ENCODE results near the gene PREPL. TPM values are rescaled to one million over a fixed set of nuclear protein-coding genes. Genes with fewer than 3 reads are reported as not detected.

The PREPL gene
- total and polyA plus RNA-seq, 2 of the 13 experiments (the other 11 are each of a cell fraction or from before 2014, with no cell fraction given) = 19.7 to 34.3 TPM

DNA sequence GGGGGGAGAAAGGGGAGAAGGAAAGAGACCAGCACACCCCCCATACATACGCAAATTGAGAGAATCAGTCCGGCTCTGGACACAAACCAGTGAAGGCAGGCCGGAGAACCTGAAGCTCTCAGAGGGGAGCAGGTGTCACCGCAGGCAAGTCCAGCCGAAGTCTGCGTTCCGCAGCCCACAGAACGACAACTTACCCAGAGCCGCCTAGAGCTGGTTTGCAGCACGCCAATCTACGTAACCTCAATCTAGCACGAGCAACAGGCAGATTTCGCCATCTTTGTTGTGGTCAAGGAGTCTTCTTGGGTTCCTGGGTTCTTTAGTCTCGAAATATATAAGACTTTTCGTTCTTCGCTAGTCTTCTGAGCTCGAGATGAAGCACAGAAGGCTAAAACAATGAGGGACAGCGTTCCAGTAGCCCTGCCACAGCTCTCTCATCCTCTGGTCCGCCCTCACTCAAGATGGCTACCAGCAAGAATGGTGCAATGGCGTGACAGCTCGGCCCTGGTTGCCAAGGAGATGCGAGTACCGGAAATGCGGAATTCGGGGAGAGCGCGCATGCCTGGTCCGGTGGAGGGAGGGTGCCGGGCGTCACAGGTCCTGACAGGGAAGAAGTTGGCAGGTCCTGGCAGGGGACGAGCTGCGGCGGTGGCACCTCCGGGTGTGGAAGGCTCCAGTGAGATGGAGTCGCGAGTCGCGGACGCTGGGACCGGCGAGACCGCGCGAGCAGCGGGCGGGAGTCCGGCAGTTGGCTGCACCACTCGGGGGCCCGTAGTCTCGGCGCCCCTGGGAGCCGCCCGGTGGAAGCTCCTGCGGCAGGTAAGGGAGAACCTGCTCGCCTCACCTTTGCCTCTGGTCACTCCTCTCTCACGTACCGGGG lies at the start of gene PREPL, which contains the start of gene CAMKMT (continued):
- TF ChIP-seq, protein P1, sequence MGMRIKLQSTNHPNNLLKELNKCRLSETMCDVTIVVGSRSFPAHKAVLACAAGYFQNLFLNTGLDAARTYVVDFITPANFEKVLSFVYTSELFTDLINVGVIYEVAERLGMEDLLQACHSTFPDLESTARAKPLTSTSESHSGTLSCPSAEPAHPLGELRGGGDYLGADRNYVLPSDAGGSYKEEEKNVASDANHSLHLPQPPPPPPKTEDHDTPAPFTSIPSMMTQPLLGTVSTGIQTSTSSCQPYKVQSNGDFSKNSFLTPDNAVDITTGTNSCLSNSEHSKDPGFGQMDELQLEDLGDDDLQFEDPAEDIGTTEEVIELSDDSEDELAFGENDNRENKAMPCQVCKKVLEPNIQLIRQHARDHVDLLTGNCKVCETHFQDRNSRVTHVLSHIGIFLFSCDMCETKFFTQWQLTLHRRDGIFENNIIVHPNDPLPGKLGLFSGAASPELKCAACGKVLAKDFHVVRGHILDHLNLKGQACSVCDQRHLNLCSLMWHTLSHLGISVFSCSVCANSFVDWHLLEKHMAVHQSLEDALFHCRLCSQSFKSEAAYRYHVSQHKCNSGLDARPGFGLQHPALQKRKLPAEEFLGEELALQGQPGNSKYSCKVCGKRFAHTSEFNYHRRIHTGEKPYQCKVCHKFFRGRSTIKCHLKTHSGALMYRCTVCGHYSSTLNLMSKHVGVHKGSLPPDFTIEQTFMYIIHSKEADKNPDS (CRISPR knock-in tag; IDR thresholded peaks at IDR 0.05) = 0 out of 2 replicates have a peak, but pooled peaks have one; percentile 63
- TF ChIP-seq MED13 (CRISPR knock-in tag; IDR thresholded peaks at IDR 0.05) (peak; percentile 68; the same call in 1 of the 2 replicates), HMG20A (CRISPR knock-in tag; IDR thresholded peaks at IDR 0.05; ENCODE audit: borderline replicate concordance) (no peak), PRMT3 (CRISPR knock-in tag; IDR thresholded peaks at IDR 0.05; ENCODE audit: borderline replicate concordance, low read depth) (no peak), ZNF883 (CRISPR knock-in tag; IDR thresholded peaks at IDR 0.05; ENCODE audit: not compliant biosample characterization) (peak; percentile 72)
- TF ChIP-seq, protein P2, sequence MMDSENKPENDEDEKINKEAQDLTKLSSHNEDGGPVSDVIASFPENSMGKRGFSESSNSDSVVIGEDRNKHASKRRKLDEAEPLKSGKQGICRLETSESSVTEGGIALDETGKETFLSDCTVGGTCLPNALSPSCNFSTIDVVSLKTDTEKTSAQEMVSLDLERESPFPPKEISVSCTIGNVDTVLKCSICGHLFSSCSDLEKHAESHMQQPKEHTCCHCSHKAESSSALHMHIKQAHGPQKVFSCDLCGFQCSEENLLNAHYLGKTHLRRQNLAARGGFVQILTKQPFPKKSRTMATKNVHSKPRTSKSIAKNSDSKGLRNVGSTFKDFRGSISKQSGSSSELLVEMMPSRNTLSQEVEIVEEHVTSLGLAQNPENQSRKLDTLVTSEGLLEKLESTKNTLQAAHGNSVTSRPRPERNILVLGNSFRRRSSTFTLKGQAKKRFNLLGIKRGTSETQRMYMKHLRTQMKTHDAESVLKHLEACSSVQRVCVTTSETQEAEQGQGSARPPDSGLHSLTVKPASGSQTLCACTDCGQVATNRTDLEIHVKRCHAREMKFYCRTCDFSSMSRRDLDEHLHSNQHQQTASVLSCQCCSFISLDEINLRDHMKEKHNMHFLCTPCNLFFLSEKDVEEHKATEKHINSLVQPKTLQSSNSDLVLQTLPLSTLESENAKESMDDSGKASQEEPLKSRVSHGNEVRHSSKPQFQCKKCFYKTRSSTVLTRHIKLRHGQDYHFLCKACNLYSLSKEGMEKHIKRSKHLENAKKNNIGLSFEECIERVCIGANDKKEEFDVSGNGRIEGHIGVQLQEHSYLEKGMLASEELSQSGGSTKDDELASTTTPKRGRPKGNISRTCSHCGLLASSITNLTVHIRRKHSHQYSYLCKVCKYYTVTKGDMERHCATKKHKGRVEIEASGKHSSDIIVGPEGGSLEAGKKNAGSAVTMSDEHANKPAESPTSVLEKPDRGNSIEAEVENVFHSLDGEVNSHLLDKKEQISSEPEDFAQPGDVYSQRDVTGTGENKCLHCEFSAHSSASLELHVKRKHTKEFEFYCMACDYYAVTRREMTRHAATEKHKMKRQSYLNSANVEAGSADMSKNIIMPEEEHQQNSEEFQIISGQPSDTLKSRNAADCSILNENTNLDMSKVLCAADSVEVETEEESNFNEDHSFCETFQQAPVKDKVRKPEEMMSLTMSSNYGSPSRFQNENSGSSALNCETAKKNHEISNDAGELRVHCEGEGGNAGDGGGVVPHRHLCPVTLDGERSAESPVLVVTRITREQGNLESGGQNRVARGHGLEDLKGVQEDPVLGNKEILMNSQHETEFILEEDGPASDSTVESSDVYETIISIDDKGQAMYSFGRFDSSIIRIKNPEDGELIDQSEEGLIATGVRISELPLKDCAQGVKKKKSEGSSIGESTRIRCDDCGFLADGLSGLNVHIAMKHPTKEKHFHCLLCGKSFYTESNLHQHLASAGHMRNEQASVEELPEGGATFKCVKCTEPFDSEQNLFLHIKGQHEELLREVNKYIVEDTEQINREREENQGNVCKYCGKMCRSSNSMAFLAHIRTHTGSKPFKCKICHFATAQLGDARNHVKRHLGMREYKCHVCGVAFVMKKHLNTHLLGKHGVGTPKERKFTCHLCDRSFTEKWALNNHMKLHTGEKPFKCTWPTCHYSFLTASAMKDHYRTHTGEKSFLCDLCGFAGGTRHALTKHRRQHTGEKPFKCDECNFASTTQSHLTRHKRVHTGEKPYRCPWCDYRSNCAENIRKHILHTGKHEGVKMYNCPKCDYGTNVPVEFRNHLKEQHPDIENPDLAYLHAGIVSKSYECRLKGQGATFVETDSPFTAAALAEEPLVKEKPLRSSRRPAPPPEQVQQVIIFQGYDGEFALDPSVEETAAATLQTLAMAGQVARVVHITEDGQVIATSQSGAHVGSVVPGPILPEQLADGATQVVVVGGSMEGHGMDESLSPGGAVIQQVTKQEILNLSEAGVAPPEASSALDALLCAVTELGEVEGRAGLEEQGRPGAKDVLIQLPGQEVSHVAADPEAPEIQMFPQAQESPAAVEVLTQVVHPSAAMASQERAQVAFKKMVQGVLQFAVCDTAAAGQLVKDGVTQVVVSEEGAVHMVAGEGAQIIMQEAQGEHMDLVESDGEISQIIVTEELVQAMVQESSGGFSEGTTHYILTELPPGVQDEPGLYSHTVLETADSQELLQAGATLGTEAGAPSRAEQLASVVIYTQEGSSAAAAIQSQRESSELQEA (CRISPR knock-in tag; IDR thresholded peaks at IDR 0.05; ENCODE audit: not compliant biosample characterization) = no peak
- TF ChIP-seq, protein P3, sequence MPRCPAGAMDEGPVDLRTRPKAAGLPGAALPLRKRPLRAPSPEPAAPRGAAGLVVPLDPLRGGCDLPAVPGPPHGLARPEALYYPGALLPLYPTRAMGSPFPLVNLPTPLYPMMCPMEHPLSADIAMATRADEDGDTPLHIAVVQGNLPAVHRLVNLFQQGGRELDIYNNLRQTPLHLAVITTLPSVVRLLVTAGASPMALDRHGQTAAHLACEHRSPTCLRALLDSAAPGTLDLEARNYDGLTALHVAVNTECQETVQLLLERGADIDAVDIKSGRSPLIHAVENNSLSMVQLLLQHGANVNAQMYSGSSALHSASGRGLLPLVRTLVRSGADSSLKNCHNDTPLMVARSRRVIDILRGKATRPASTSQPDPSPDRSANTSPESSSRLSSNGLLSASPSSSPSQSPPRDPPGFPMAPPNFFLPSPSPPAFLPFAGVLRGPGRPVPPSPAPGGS (CRISPR knock-in tag; IDR thresholded peaks at IDR 0.05) = peak; percentile 67; the same call in 1 of the 2 replicates
